ENCODE data around the gene SLC22A5. TPM values are rescaled to one million over a fixed set of nuclear protein-coding genes. Genes with fewer than 3 reads are reported as not detected.

Gene SLC22A5
- total RNA-seq, 2 donors from 2014 or later, result 3.5 to 6.4 TPM

DNA sequence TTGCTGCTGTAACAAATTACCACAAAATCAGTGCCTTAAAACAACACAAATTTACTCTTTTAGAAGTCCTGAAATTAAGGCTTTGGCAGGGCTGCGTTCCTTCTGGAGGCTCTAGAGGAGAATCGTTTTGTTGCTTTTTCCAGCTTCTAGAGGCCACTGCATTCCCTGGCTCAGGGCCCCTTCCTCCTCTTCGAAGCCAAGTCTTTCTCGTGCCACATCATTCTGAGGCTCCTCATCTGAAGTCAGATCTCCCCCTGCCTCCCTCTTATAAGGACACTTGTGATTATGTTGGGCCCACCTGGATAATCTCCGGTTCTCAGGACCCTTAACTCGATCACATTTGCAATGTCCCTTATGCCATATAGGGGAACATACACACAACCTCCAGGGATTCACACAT, 48.0 kb downstream of the SLC22A5 start:
- H3K4me3 Mint-ChIP-seq, result peak overlapping the region; percentile 63
- ATAC-seq (no peak), DNase-seq (ENCODE audit: low spot score) (no peak)
- no peaks in the 10 kb centered on the region for H3K9me3 Mint-ChIP-seq
- peak overlapping the region; percentile 97 to 100 for H3K27ac Mint-ChIP-seq
- H3K36me3 Mint-ChIP-seq, result peaks cover 19% of the 10 kb centered on the region
- H3K4me1 Mint-ChIP-seq (ENCODE audit: low read depth in 2 of 2), result peaks cover 79 to 89% of the 10 kb centered on the region in 2 donors
- H3K27me3 Mint-ChIP-seq, result no peaks in the 10 kb centered on the region

DNA sequence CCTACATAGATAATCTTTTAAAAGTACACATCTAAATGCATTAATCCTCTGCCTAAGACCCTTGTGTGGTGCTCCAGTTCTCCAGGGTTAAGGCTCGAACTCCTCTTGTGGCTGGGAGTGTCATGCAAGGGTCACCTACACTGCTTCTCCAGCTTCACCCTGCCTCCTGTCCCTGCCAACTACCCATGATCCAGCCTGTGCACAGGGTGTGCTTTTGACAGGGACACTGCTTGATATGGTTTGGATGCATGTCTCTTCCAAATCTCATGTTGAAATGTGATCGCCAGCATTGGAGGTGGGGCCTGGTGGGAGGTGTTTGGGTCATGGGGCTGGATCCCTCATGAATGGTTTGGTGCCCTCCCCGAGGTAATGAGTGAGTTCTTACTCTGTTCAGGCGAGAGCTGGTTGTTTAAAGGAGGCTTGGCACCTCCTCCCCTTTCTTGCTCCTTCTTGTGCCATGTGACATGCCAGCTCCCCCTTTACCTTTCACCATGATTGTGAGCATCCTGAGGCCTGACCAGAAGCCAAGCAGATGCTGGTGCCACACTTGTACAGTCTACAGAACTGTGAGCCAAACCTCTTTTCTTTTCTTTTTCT, 48.5 kb downstream of the SLC22A5 start:
- no peaks in the 10 kb centered on the region for H3K27me3 Mint-ChIP-seq
- peaks cover 20% of the 10 kb centered on the region for H3K36me3 Mint-ChIP-seq
- peak overlapping the region; percentile 63 for H3K4me3 Mint-ChIP-seq
- no peaks in the 10 kb centered on the region for H3K9me3 Mint-ChIP-seq
- H3K4me1 Mint-ChIP-seq (ENCODE audit: low read depth in 2 of 2), result peaks cover 82 to 89% of the 10 kb centered on the region in 2 donors
- DNase-seq (ENCODE audit: low spot score) (no peak), ATAC-seq (no peak)
- H3K27ac Mint-ChIP-seq, result peak overlapping the region; percentile 97 to 100

DNA sequence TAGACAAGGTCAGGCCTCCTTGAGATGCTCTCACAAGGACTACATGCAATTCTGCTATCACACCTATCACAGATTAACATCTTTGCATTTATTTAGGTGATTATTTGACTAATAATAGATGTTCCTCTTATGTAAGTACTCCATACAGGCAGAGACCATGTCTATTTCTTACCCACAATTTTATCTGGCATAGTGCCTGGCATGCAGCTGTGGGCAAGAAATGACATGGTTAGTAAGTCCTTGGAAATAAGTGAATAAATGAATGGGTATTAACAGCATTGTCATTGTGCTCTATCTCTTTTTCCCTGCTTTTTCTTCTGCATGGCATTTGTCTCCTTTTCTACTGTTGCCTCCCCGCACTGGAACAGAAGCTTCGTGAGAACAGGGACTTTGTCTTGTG, 49.4 kb downstream of the SLC22A5 start:
- H3K27me3 Mint-ChIP-seq, result no peaks in the 10 kb centered on the region
- H3K36me3 Mint-ChIP-seq, result peaks cover 26% of the 10 kb centered on the region
- peak overlapping the region; percentile 97 to 100 for H3K27ac Mint-ChIP-seq
- no peak for ATAC-seq
- no peak for DNase-seq (ENCODE audit: low spot score)
- no peaks in the 10 kb centered on the region for H3K9me3 Mint-ChIP-seq
- peak overlapping the region; percentile 87 for H3K4me3 Mint-ChIP-seq
- H3K4me1 Mint-ChIP-seq (ENCODE audit: low read depth in 2 of 2), result peaks cover 83 to 89% of the 10 kb centered on the region in 2 donors

DNA sequence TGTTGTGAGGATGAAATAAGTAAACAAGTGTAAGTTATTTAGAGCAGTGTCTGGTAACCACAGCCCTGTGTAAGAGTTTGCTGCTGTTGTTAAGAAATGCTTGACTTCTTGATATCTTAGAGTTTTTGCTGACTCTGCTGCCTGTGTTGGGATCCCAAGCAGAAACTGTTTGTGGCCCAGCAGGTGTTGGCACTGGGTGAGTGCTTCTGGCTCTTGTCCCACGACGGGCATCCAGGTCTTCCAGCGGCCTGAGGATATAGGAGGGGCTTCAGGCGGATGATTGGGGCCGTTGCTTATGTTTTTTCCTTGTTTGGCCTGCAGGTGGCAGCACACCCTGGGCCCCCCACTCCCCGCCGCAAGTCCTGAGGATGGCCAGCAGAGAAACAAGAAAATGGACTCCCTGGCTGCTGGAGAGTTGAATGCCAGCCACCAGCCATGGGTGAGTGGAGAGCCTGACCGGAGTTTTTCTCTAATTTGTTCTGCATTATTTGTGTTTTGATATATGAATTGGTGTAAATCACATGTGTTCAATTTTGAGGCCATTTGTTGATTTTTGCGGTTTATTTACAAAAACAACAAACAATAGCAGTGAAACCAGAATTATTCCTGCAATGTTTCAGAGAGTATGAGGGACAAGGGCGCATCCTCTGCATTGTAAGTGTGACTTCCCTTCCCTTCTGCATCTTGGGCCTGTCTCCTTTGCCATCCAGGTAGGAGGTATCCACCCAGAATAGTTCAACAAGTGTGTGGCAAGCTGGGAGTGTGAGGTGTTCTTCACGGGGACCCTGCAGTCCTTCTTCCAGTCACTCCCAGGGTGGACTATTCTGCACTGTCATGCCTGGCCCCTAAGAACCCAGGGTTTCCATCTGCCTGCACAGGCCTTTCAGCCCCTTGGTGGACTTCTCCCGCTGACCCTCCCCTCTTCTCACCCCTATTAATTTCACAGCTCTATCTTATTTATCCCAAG, 50.3 kb downstream of the SLC22A5 start:
- H3K9me3 Mint-ChIP-seq, result no peaks in the 10 kb centered on the region
- DNase-seq (ENCODE audit: low spot score) (peak; percentile 81), ATAC-seq (peak; percentile 73 to 84)
- H3K27ac Mint-ChIP-seq, result peak overlapping the region; percentile 97 to 100
- H3K4me1 Mint-ChIP-seq (ENCODE audit: low read depth in 2 of 2), result peaks cover 83 to 89% of the 10 kb centered on the region in 2 donors
- H3K27me3 Mint-ChIP-seq, result no peaks in the 10 kb centered on the region
- peaks cover 22% of the 10 kb centered on the region for H3K36me3 Mint-ChIP-seq
- peak overlapping the region; percentile 87 for H3K4me3 Mint-ChIP-seq

DNA sequence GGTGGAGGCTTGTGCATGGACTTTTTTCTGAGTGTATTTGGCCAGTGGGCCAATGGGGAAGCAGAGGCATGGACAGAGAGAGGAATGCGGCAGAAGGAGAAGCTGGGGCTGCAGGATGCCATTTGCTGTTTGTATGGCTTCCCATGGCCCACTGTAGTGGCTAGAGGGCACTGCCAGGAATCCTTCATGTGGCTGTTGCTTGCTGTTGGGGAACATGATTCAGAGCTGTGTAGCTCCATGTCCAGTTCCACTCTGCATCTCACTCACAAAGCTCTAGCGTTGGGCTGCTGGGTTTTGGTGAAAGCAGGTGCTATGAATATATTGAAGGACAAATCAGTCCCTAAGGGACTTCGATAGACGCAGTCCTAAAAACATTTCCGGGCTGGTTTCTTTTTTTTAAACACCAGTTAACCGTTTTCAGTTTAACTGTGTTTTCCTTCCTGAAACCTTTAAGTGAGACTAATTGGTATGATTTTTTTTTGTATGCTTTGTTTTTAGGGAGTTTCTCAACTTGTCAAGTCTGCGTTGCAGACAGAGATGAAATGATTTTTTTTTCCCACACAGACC, 51.3 kb downstream of the SLC22A5 start:
- no peaks in the 10 kb centered on the region for H3K27me3 Mint-ChIP-seq
- peaks cover 25% of the 10 kb centered on the region for H3K36me3 Mint-ChIP-seq
- H3K4me1 Mint-ChIP-seq (ENCODE audit: low read depth in 2 of 2), result peaks cover 88 to 89% of the 10 kb centered on the region in 2 donors
- peak overlapping the region; percentile 87 for H3K4me3 Mint-ChIP-seq
- peak overlapping the region; percentile 97 to 100 for H3K27ac Mint-ChIP-seq
- DNase-seq (ENCODE audit: low spot score), result no peak
- ATAC-seq, result peak; percentile 34 to 68
- no peaks in the 10 kb centered on the region for H3K9me3 Mint-ChIP-seq

DNA sequence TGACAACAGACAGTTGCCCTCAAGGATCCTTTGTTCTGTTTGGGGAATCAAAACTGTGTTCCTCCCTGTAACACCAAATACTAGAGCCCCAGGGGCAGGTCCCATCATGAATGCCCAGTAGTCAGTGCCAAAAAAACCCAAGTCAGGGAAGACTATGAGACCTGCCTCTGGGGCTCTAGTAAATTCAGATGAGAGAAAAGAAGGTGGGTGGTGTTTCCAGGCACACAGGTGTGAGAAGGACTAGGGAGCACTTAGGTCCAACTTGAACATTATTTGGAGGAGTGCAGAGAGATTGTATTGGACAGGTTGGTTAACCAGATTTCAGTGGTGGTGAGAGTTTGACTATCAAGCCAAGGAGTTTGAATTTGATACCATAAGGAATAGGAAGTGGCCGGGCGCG, 52.0 kb downstream of the SLC22A5 start:
- Mint-ChIP-seq H3K4me3 (peak overlapping the region; percentile 87), H3K36me3 (peaks cover 25% of the 10 kb centered on the region)

DNA sequence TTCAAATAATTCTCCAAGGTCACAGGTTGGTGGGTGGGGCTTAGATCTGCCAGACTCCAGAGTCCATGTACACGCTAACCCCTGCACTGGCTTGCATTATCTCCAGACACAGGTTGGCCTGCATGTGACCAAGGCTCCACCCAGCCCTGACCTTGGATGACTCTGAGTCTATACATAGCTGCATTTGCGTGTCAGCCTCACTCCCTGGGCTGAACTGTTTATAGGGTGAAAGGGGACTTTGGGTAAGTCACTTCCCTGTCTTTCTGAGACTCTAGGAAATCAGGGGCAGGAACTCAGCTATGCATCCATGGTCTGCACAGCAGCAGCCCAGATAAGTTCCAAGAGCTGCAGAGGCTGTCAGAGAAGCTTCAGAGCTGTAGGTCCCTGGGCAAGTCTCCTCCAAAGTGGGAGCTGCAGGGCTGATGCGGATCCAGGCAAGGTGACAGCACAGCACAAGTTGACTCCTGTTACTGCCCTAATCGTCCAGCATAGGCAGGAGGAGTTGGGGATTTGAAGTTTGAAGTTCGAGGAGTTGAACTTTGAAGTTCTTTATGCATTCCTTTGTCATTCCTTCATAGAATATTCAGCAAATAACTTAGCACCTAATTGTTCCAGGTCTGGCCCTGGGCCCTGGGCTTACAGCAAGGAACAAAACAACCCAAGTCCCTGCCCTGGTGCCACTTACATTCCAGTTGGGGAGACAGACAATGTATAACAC, 53.4 kb downstream of the SLC22A5 start:
- Mint-ChIP-seq H3K27me3 (no peaks in the 10 kb centered on the region), H3K4me3 (peak overlapping the region; percentile 87), H3K36me3 (peaks cover 25% of the 10 kb centered on the region), H3K9me3 (no peaks in the 10 kb centered on the region), H3K4me1 (ENCODE audit: low read depth in 2 of 2) (peaks cover 88 to 96% of the 10 kb centered on the region in 2 donors), H3K27ac (peak overlapping the region; percentile 97 to 100)
- ATAC-seq, result no peak
- no peak for DNase-seq (ENCODE audit: low spot score)

More for the DNA sequence above, 52.0 kb downstream of the SLC22A5 start:
- H3K4me1 Mint-ChIP-seq (ENCODE audit: low read depth in 2 of 2), result peaks cover 90 to 92% of the 10 kb centered on the region in 2 donors
- H3K27ac Mint-ChIP-seq, result peak overlapping the region; percentile 97 to 100
- no peaks in the 10 kb centered on the region for H3K9me3 Mint-ChIP-seq
- no peak for ATAC-seq
- DNase-seq (ENCODE audit: low spot score), result no peak
- H3K27me3 Mint-ChIP-seq, result no peaks in the 10 kb centered on the region

DNA sequence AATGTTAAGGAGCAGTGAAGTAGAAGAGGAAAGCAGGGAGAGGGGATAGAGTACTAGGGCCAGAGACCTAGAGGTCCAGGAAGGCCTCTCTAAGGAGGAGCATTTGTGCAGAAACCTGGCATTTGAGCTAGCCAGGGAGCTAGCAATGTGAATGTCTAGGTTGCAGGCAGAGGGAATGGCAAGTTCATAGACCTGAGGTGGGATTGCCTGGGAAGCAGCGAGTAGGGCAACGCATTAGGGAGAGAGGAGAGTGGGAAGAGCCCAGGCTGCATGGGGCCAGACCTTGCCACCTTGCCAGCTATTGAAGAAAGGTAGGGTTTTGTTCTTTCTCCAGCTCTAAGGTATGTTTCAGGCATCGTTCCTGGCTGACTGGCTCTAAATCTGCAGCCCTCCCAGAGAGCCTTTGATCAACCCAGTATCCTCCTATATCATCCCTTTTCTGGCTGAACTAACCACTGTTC, 54.0 kb downstream of the SLC22A5 start:
- peaks cover 22% of the 10 kb centered on the region for H3K36me3 Mint-ChIP-seq
- H3K4me3 Mint-ChIP-seq, result peak overlapping the region; percentile 87
- H3K27me3 Mint-ChIP-seq, result no peaks in the 10 kb centered on the region

DNA sequence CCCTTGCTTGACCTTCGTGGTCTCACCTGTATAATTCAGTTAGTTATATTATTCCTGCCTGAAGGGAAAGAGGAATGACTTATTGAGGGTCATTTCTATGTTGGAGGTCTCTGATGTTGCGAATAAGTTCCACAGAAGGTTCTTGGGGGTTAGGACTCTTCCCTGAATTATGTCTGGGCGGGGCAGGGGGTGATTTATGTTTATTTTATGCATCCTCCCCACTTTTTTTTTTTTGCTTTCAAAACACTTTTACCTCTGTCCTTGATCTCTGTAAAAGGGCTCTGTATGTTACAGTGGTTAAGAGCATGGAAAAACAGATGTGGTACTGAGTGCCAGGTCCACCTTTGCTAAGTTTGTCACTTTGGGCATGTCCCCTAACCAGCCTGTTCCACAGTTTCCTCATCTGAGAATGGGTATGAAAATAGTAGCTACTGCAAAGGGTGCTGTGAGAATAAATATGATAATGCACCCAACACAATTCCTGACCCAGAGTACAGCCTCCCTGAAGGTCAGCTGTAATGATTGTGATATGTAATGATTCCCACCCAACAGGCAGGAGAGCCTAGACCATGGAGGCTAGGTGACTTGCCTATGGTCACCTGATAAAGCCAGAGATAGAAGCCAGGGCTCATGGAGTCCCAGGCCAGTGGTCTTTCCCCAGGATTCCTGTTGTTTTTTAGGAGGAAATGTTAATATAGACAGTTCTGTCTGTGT, 54.8 kb downstream of the SLC22A5 start:
- peak overlapping the region; percentile 87 for H3K4me3 Mint-ChIP-seq

More for the DNA sequence above, 54.0 kb downstream of the SLC22A5 start:
- Mint-ChIP-seq H3K9me3 (no peaks in the 10 kb centered on the region), H3K27ac (peak overlapping the region; percentile 97 to 100), H3K4me1 (ENCODE audit: low read depth in 2 of 2) (peaks cover 88 to 96% of the 10 kb centered on the region in 2 donors)
- no peak for DNase-seq (ENCODE audit: low spot score)
- no peak for ATAC-seq

DNA sequence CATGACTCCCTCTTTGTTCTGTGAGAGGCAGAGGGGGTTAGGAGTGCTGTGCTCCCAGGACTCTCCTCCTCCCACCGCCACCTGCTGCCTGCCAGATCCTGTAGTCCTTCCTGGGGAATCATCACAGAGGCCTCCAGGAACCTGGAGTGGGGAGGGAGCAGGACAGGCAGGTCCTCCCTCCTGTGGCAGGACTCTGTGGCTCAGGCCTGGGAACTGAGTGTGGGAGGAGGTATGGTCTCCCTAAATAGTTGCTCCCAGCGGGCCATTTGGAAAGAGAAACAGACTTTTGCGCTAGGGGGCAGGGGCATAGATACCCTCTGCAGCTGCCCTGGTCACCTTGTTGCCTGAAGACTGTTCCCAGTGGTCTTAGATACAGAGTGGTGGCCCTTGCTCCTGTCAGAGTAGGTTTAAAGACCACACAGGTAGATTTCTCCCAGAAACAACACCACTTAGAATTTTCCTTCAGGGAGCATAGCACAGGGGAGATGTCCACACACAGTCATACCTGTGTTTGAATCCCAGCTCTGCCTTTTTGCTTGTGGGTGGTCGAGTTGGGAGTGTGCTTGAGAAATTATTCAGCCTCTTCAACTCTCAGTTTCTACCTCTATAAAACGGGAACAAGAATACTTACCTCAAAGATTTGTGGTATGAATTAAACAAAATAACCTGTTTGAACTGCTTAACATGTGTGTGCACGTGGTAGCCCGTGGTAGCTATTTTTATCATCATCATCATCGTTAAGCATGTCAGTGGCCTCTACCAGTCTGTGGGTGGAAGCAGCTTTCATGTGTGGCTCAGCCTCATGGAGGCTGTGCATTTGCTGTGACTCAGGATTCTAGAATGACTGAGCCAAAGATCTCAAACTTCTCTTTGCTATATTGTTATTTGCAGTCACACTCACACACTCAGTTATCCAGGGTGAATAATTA, 55.8 kb downstream of the SLC22A5 start:
- Mint-ChIP-seq H3K36me3 (peaks cover 22% of the 10 kb centered on the region), H3K27me3 (no peaks in the 10 kb centered on the region), H3K4me3 (peak overlapping the region; percentile 87), H3K27ac (peak overlapping the region; percentile 97 to 100), H3K9me3 (no peaks in the 10 kb centered on the region), H3K4me1 (ENCODE audit: low read depth in 2 of 2) (peaks cover 88 to 96% of the 10 kb centered on the region in 2 donors)
- DNase-seq (ENCODE audit: low spot score) (no peak), ATAC-seq (peak; percentile 59 to 77)

More for the DNA sequence above, 54.8 kb downstream of the SLC22A5 start:
- peaks cover 17% of the 10 kb centered on the region for H3K36me3 Mint-ChIP-seq
- ATAC-seq (no peak), DNase-seq (ENCODE audit: low spot score) (no peak)
- peak overlapping the region; percentile 97 to 100 for H3K27ac Mint-ChIP-seq
- H3K9me3 Mint-ChIP-seq, result no peaks in the 10 kb centered on the region
- no peaks in the 10 kb centered on the region for H3K27me3 Mint-ChIP-seq
- H3K4me1 Mint-ChIP-seq (ENCODE audit: low read depth in 2 of 2), result peaks cover 88 to 96% of the 10 kb centered on the region in 2 donors

DNA sequence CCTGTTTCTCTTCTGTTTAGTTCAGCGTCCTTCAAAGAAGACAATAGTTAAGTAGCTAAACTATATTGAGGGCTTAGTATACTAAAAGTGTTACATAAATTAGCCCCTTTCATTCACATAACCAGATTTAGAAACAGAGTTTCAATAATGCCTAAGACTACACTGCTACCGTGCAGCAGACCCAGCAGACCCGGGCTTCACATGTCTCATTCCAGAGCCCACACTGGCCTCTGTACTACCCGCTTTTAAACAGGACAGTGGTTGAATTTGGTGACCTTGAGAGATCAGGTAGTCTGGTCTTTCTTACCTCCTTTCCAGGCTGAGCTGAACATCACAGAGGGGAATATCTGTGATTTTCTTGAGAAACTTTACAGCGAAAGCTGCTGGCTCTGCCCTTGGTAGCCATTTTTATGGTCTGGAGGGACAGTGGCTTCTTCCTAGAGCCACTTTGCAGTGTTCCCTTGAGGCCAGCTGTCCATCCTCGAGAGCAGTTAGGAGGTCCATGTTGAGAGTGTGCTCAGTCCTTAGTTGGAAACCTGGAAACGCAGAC, 56.5 kb downstream of the SLC22A5 start:
- H3K4me3 Mint-ChIP-seq, result peak overlapping the region; percentile 87
- peaks cover 87 to 96% of the 10 kb centered on the region in 2 donors for H3K4me1 Mint-ChIP-seq (ENCODE audit: low read depth in 2 of 2)
- DNase-seq (ENCODE audit: low spot score), result no peak
- H3K27ac Mint-ChIP-seq, result peak overlapping the region; percentile 97 to 100
- H3K27me3 Mint-ChIP-seq, result no peaks in the 10 kb centered on the region
- H3K9me3 Mint-ChIP-seq, result no peaks in the 10 kb centered on the region
- no peak for ATAC-seq
- peaks cover 25% of the 10 kb centered on the region for H3K36me3 Mint-ChIP-seq
